Osteoblast (primary cell): ENCODE results near the gene RNASE12. TPM values are rescaled to one million over a fixed set of nuclear protein-coding genes. Genes with fewer than 3 reads are reported as not detected.
"Not testable (repeated sequence)": the region's sequence is repeated elsewhere in the genome, so short reads cannot be mapped to it uniquely, and the experiment has no call there.

Experiments used
- DNase-seq: peaks from one replicate; pipeline ENCODE4 v3.0.0; 2011; ENCODE audit warnings: low spot score, mixed read lengths; ENCODE audit not compliant: insufficient read length; ENCODE audit errors: missing footprints
- H2AFZ ChIP-seq: 2 replicates; pipeline ENCODE4 v1.6.0; 2011; ENCODE audit warnings: mild to moderate bottlenecking, low read length
- H3K27ac ChIP-seq: 2 replicates; pipeline ENCODE4 v1.5.1; 2011; ENCODE audit warnings: mild to moderate bottlenecking, low read depth, low read length, moderate library complexity
- H3K27me3 ChIP-seq: 2 replicates; pipeline ENCODE4 v1.6.0; 2012; ENCODE audit warnings: mild to moderate bottlenecking, control low read depth, inconsistent platforms, low read length, moderate library complexity; ENCODE audit not compliant: insufficient read depth
- H3K36me3 ChIP-seq: 2 replicates; pipeline ENCODE4 v1.5.1; 2011; ENCODE audit warnings: mild to moderate bottlenecking, low read length, control low read depth, moderate library complexity; ENCODE audit not compliant: insufficient read depth
- H3K4me1 ChIP-seq: 2 replicates; pipeline ENCODE4 v1.5.1; 2011; ENCODE audit warnings: mild to moderate bottlenecking, low read length, control low read depth, moderate library complexity; ENCODE audit not compliant: insufficient read depth
- H3K4me2 ChIP-seq: 2 replicates; pipeline ENCODE4 v1.6.0; 2011; ENCODE audit warnings: mild to moderate bottlenecking, low read length; ENCODE audit not compliant: insufficient read depth
- H3K4me3 ChIP-seq: fragments of 200-600 bp; sonication (generic); 3 replicates; pipeline ENCODE4 v1.5.1; 2012; ENCODE audit warnings: mild to moderate bottlenecking, low read length, inconsistent platforms; ENCODE audit not compliant: insufficient read depth
- H3K79me2 ChIP-seq: 2 replicates; pipeline ENCODE4 v1.6.0; 2012; ENCODE audit warnings: mild to moderate bottlenecking, low read length, control low read depth, inconsistent platforms; ENCODE audit not compliant: insufficient read depth
- H3K9me3 ChIP-seq: 2 replicates; pipeline ENCODE4 v1.5.1; 2011; ENCODE audit warnings: low read depth, low read length, control low read depth
- H4K20me1 ChIP-seq: 2 replicates; pipeline ENCODE4 v1.6.0; 2012; ENCODE audit warnings: mild to moderate bottlenecking, low read length, control low read depth; ENCODE audit not compliant: insufficient read depth
- CTCF ChIP-seq: IDR thresholded peaks from 2 replicates; pipeline ENCODE4 v1.5.1; 2011; ENCODE audit warnings: mild to moderate bottlenecking, low read depth, low read length, moderate library complexity; ENCODE audit errors: extremely low read depth
- total RNA-seq: library from RNA; depleted of rRNA; stranded (reverse); fragments of >200 nt; gene quantifications from 2 replicates; pipeline ENCODE4 v1.2.3, GENCODE V29; 2012

Gene RNASE12
- total RNA-seq, 1 donor = not detected

- Histone ChIP-seq H3K9me3 (no peaks in the 10 kb centered on the region), H3K36me3 (no peaks in the 10 kb centered on the region), H4K20me1 (no peaks in the 10 kb centered on the region), H3K27me3 (no peaks in the 10 kb centered on the region), H2AFZ (no peak overlapping the region), H3K4me3 (no peak overlapping the region), H3K79me2 (no peaks in the 10 kb centered on the region), H3K4me2 (no peak overlapping the region), H3K27ac (no peak overlapping the region), H3K4me1 (no peaks in the 10 kb centered on the region)
- TF ChIP-seq CTCF = no peak
- no peak for DNase-seq
These were observed 12.9 kb downstream of the RNASE12 start for GRCh38 chr14:20578325-20578724.

GRCh38 chr14:20572382-20572990, 18.7 kb downstream of the RNASE12 start:
- not testable (repeated sequence) for H3K4me1 ChIP-seq, H4K20me1 ChIP-seq, H3K79me2 ChIP-seq, H2AFZ ChIP-seq, H3K4me2 ChIP-seq, DNase-seq, H3K27me3 ChIP-seq, H3K36me3 ChIP-seq, H3K9me3 ChIP-seq, H3K27ac ChIP-seq, H3K4me3 ChIP-seq

GRCh38 chr14:20570720-20571119, 20.5 kb downstream of the RNASE12 start:
- not testable (repeated sequence) for H2AFZ ChIP-seq, H3K79me2 ChIP-seq, H3K27ac ChIP-seq, H4K20me1 ChIP-seq, H3K4me1 ChIP-seq, H3K4me3 ChIP-seq, DNase-seq, H3K4me2 ChIP-seq, H3K36me3 ChIP-seq, H3K27me3 ChIP-seq, H3K9me3 ChIP-seq

- not testable (repeated sequence) for H3K36me3 ChIP-seq, H4K20me1 ChIP-seq, H3K4me2 ChIP-seq, H3K27ac ChIP-seq, DNase-seq, H2AFZ ChIP-seq, H3K27me3 ChIP-seq, H3K9me3 ChIP-seq, H3K4me3 ChIP-seq, H3K4me1 ChIP-seq, H3K79me2 ChIP-seq
These were observed 21.3 kb downstream of the RNASE12 start for GRCh38 chr14:20569865-20570264.

GRCh38 chr14:20569066-20569465, 22.1 kb downstream of the RNASE12 start:
- no peaks in the 10 kb centered on the region for H3K79me2 ChIP-seq
- TF ChIP-seq CTCF = no peak
- no peaks in the 10 kb centered on the region for H3K27me3 ChIP-seq

More at GRCh38 chr14:20569066-20569465, 22.1 kb downstream of the RNASE12 start:
- no peaks in the 10 kb centered on the region for H3K4me1 ChIP-seq
- DNase-seq = no peak
- H3K36me3 ChIP-seq = no peaks in the 10 kb centered on the region
- peaks cover 2% of the 10 kb centered on the region for H3K9me3 ChIP-seq
- H3K4me3 ChIP-seq = no peak overlapping the region
- no peak overlapping the region for H3K27ac ChIP-seq
- H2AFZ ChIP-seq = no peak overlapping the region
- H3K4me2 ChIP-seq = no peak overlapping the region
- no peaks in the 10 kb centered on the region for H4K20me1 ChIP-seq
